CD14-positive monocyte (primary cell): ENCODE data around the gene PHACTR2. TPM values are rescaled to one million over a fixed set of nuclear protein-coding genes. Genes with fewer than 3 reads are reported as not detected.

Source experiments
- DNase-seq, 3 donors: peaks; one replicate each; pipeline ENCODE4 v3.0.0-alpha.2; 2011 to 2022
- H2AFZ ChIP-seq: 2 replicates; pipeline ENCODE4 v1.6.0; 2012; ENCODE audit warnings: mild to moderate bottlenecking, low read depth, low read length, inconsistent platforms; ENCODE audit not compliant: insufficient read depth, poor library complexity, severe bottlenecking
- H3K27ac ChIP-seq, 2 donors: 1 replicate in 1 of 2; 2 replicates in 1 of 2; pipeline ENCODE4 v1.5.1; 2012 to 2013; ENCODE audit warnings: low read length in 2 of 2, control low read depth in 1 of 2, inconsistent platforms in 1 of 2, low read depth in 1 of 2, mild to moderate bottlenecking in 1 of 2
- H3K27me3 ChIP-seq, 2 donors: one replicate each; pipeline versions ENCODE4 v1.6.0 to v1.6.1; 2011 to 2013; ENCODE audit warnings: low read length in 2 of 2; ENCODE audit not compliant: control insufficient read depth in 2 of 2, insufficient read depth in 2 of 2
- H3K36me3 ChIP-seq, 2 donors: replicated peaks in 1 of 2; 1 replicate in 1 of 2; 2 replicates in 1 of 2; pipeline versions ENCODE4 v1.5.1 to v1.6.1; 2012 to 2013; ENCODE audit warnings: low read length in 2 of 2, control low read depth in 1 of 2, inconsistent platforms in 1 of 2, mild to moderate bottlenecking in 1 of 2; ENCODE audit not compliant: insufficient read depth in 2 of 2, control insufficient read depth in 1 of 2
- H3K4me1 ChIP-seq, 2 donors: 1 replicate in 1 of 2; 2 replicates in 1 of 2; pipeline versions ENCODE4 v1.5.1 to v1.6.1; 2012 to 2013; ENCODE audit warnings: low read length in 2 of 2, control low read depth in 1 of 2, inconsistent platforms in 1 of 2, mild to moderate bottlenecking in 1 of 2, moderate library complexity in 1 of 2; ENCODE audit not compliant: insufficient read depth in 2 of 2, control insufficient read depth in 1 of 2
- H3K4me2 ChIP-seq: replicated peaks from 2 replicates; pipeline ENCODE3; 2012; ENCODE audit warnings: low read length, moderate library complexity, mild to moderate bottlenecking; ENCODE audit not compliant: poor library complexity, severe bottlenecking; ENCODE audit errors: extremely low read depth
- H3K4me3 ChIP-seq, 3 experiments: fragments of 200-600 bp in 1 of 3; sonication (generic) in 1 of 3; replicated peaks in 1 of 3; 1 replicate in 2 of 3; 2 replicates in 1 of 3; pipeline ENCODE4 v1.5.1; 2011 to 2013; ENCODE audit warnings: low read length in 3 of 3, mild to moderate bottlenecking in 3 of 3, control low read depth in 2 of 3, low read depth in 2 of 3, inconsistent platforms in 1 of 3, moderate library complexity in 1 of 3
- H3K79me2 ChIP-seq: 2 replicates; pipeline ENCODE4 v1.6.0; 2012; ENCODE audit warnings: mild to moderate bottlenecking, control low read depth, inconsistent platforms, low read length, moderate library complexity; ENCODE audit not compliant: insufficient read depth
- H3K9ac ChIP-seq: 2 replicates; pipeline ENCODE4 v1.6.0; 2017; ENCODE audit warnings: low read length, mild to moderate bottlenecking; ENCODE audit not compliant: insufficient read depth, poor library complexity, severe bottlenecking
- H3K9me3 ChIP-seq, 2 donors: replicated peaks in 1 of 2; 1 replicate in 1 of 2; 2 replicates in 1 of 2; pipeline versions ENCODE4 v1.5.1 to v1.6.1; 2012 to 2013; ENCODE audit warnings: low read length in 2 of 2, control low read depth in 1 of 2; ENCODE audit not compliant: control insufficient read depth in 1 of 2, insufficient read depth in 1 of 2
- H4K20me1 ChIP-seq: 2 replicates; pipeline ENCODE4 v1.6.0; 2012; ENCODE audit warnings: mild to moderate bottlenecking, low read length, control low read depth, moderate library complexity; ENCODE audit not compliant: insufficient read depth
- H3K27ac Mint-ChIP-seq, 7 donors: one replicate each; pipeline ENCODE4 v1.8.0; 2020; ENCODE audit warnings: mild to moderate bottlenecking in 7 of 7, mixed read lengths in 7 of 7, moderate library complexity in 6 of 7, inconsistent platforms in 2 of 7
- H3K27me3 Mint-ChIP-seq, 3 donors: one replicate each; pipeline ENCODE4 v1.8.0; 2021 to 2022; ENCODE audit warnings: low read depth in 3 of 3, mild to moderate bottlenecking in 3 of 3, mixed read lengths in 3 of 3, moderate library complexity in 3 of 3, inconsistent platforms in 1 of 3
- H3K36me3 Mint-ChIP-seq, 2 donors: one replicate each; pipeline ENCODE4 v1.8.0; 2020; ENCODE audit warnings: mixed read lengths in 2 of 2, inconsistent platforms in 1 of 2, mild to moderate bottlenecking in 1 of 2
- H3K4me1 Mint-ChIP-seq: one replicate; pipeline ENCODE4 v1.8.0; 2020; ENCODE audit warnings: mild to moderate bottlenecking, mixed read lengths
- H3K4me3 Mint-ChIP-seq, 2 donors: one replicate each; pipeline ENCODE4 v1.8.0; 2020; ENCODE audit warnings: mild to moderate bottlenecking in 2 of 2, mixed read lengths in 2 of 2, moderate library complexity in 1 of 2
- H3K9me3 Mint-ChIP-seq, 7 donors: one replicate each; pipeline ENCODE4 v1.8.0; 2020 to 2022; ENCODE audit warnings: mixed read lengths in 7 of 7, mild to moderate bottlenecking in 6 of 7, moderate library complexity in 6 of 7, inconsistent platforms in 2 of 7
- WGBS: methylation state at CpG from one replicate; pipeline ENCODE4 v1.1.5; 2013; ENCODE audit warnings: missing lambda C conversion rate; ENCODE audit not compliant: insufficient coverage; 5-methylcytosine and 5-hydroxymethylcytosine counted together
- intact Hi-C, 2 donors: fragments of 100-400 bp; cut with micrococcal nuclease; formaldehyde crosslinking; loops; one replicate each; pipeline versions ENCODE4 v1.15.0 to v1.15.1; 2023
- polyA plus RNA-seq, 3 donors: library from polyadenylated mRNA; depleted of rRNA in 1 of 3; unstranded in 2 of 3; stranded (reverse) in 1 of 3; fragments of 300-500 nt in 2 of 3; fragments of >200 nt in 1 of 3; fragmentation: Illumina TruSeq in 2 of 3; gene quantifications; 1 replicate in 2 of 3; 2 replicates in 1 of 3; pipeline ENCODE4 v1.2.3, GENCODE V29; 2012 to 2021
- TF ChIP-seq, protein P1 (sequence below): fragments of 200-600 bp; IDR thresholded peaks from one replicate; pipeline ENCODE4 v1.8.0; 2022; ENCODE audit warnings: antibody characterized with exemption, mild to moderate bottlenecking

PHACTR2 gene
- polyA plus RNA-seq, 3 donors, result 9.6 to 11.6 (median 11.2) TPM

DNA sequence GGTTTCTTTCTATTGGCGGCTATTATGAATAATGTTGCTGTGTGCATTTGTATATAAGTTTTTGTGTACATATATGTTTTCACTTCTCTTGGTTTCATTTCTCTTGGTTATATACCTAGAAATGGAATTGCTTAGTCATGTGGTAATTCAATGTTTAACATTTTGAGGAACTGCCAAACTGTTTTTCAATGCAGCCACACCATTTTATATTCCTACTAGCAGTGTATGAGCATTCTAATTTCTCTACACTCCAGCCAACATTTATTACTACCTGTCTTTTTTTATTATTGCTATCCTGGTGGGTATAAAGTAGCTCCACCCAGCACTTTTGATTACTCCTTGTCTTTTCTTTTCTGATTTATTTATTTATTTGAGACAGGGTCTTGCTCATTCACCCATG, 54.8 kb downstream of the PHACTR2 start:
- peaks cover 45% of the 10 kb centered on the region for H3K79me2 ChIP-seq
- H2AFZ ChIP-seq, result no peak overlapping the region
- H3K9ac ChIP-seq, result no peak overlapping the region
- H3K4me1 ChIP-seq, result peaks cover 43 to 44% of the 10 kb centered on the region in 2 donors
- peak overlapping the region; percentile 62 to 78 for H3K27ac ChIP-seq
- H3K9me3 Mint-ChIP-seq, result peaks cover 0 to 4% (median 0%) of the 10 kb centered on the region in 7 donors
- peak overlapping the region in 1 of 3 experiments; percentile 62 for H3K4me3 ChIP-seq
- H3K36me3 ChIP-seq, result no peaks in the 10 kb centered on the region
- peaks cover 0 to 1% of the 10 kb centered on the region in 2 donors for H3K36me3 Mint-ChIP-seq
- no CpG with 5 or more reads among the region's 1 CpG for WGBS
- peaks cover 0 to 1% (median 0%) of the 10 kb centered on the region in 3 donors for H3K27me3 Mint-ChIP-seq
- H3K9me3 ChIP-seq, result no peaks in the 10 kb centered on the region
- H3K27me3 ChIP-seq, result no peaks in the 10 kb centered on the region
- H4K20me1 ChIP-seq, result no peaks in the 10 kb centered on the region
- peak overlapping the region; percentile 41 to 86 (median 80) for H3K27ac Mint-ChIP-seq
- H3K4me3 Mint-ChIP-seq, result peak overlapping the region; percentile 24 to 66
- peak overlapping the region; percentile 61 for H3K4me2 ChIP-seq
- intact Hi-C loops, result no loop called here
- DNase-seq, result peak; percentile 7 to 51 (median 27)
- TF ChIP-seq, protein P1, sequence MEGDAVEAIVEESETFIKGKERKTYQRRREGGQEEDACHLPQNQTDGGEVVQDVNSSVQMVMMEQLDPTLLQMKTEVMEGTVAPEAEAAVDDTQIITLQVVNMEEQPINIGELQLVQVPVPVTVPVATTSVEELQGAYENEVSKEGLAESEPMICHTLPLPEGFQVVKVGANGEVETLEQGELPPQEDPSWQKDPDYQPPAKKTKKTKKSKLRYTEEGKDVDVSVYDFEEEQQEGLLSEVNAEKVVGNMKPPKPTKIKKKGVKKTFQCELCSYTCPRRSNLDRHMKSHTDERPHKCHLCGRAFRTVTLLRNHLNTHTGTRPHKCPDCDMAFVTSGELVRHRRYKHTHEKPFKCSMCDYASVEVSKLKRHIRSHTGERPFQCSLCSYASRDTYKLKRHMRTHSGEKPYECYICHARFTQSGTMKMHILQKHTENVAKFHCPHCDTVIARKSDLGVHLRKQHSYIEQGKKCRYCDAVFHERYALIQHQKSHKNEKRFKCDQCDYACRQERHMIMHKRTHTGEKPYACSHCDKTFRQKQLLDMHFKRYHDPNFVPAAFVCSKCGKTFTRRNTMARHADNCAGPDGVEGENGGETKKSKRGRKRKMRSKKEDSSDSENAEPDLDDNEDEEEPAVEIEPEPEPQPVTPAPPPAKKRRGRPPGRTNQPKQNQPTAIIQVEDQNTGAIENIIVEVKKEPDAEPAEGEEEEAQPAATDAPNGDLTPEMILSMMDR, result no peak
- H3K4me1 Mint-ChIP-seq, result peaks cover 45% of the 10 kb centered on the region

DNA sequence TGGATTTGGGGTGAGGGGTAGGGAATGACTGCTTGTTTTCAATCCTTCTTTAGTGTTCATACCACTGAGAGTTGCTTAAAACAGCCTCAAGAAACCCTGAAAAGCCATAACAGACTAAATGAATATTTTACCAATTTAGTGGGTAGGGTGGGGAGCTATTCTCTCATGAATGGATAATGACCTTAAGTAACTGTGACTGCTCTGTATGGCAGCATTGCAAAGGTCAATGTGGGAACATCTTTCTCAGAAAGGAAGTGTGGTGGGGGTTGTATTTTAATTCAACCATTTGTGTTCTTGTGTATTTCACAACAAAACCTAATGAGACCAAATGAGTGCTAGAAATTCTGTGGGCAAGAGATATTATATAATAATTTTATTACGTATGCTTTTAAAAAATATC, 55.7 kb downstream of the PHACTR2 start:
- TF ChIP-seq, protein P1, result no peak
- H3K4me1 Mint-ChIP-seq, result peaks cover 48% of the 10 kb centered on the region
- Histone ChIP-seq H3K27ac (peak overlapping the region in 1 of 2 donors; percentile 78), H3K4me1 (peaks cover 43 to 44% of the 10 kb centered on the region in 2 donors), H3K79me2 (peaks cover 45% of the 10 kb centered on the region), H3K4me3 (peak overlapping the region in 1 of 3 experiments; percentile 62), H3K4me2 (peak overlapping the region; percentile 61), H3K9me3 (no peaks in the 10 kb centered on the region), H2AFZ (no peak overlapping the region), H3K27me3 (no peaks in the 10 kb centered on the region), H4K20me1 (no peaks in the 10 kb centered on the region), H3K36me3 (no peaks in the 10 kb centered on the region), H3K9ac (no peak overlapping the region)
- intact Hi-C loops, result no loop called here
- peak overlapping the region in 1 of 2 donors; percentile 43 for H3K4me3 Mint-ChIP-seq
- peaks cover 0 to 1% (median 0%) of the 10 kb centered on the region in 3 donors for H3K27me3 Mint-ChIP-seq
- no CpG with 5 or more reads among the region's 1 CpG for WGBS
- H3K36me3 Mint-ChIP-seq, result no peaks in the 10 kb centered on the region
- H3K9me3 Mint-ChIP-seq, result peaks cover 0 to 2% (median 0%) of the 10 kb centered on the region in 7 donors
- H3K27ac Mint-ChIP-seq, result peak overlapping the region in 6 of 7 donors; percentile 37 to 86 (median 80)
- DNase-seq, result no peak
